Muscle layer of colon (tissue), 2 donors: ENCODE data around the gene FAR2.

Experiments used
- H3K27ac ChIP-seq: one replicate; pipeline ENCODE4 v1.7.0; 2013; ENCODE audit warnings: low read depth, mild to moderate bottlenecking, low read length, moderate library complexity
- H3K27me3 ChIP-seq, 2 donors: one replicate each; pipeline ENCODE4 v1.7.0; 2013; ENCODE audit warnings: low read length in 2 of 2, mild to moderate bottlenecking in 2 of 2; ENCODE audit not compliant: insufficient read depth in 2 of 2, control insufficient read depth in 1 of 2
- H3K36me3 ChIP-seq: one replicate; pipeline ENCODE4 v1.7.0; 2013; ENCODE audit warnings: mild to moderate bottlenecking, low read length; ENCODE audit not compliant: insufficient read depth
- H3K4me1 ChIP-seq: one replicate; pipeline ENCODE4 v1.7.0; 2013; ENCODE audit warnings: mild to moderate bottlenecking, low read length; ENCODE audit not compliant: insufficient read depth
- H3K4me3 ChIP-seq, 2 donors: one replicate each; pipeline ENCODE4 v1.7.0; 2013; ENCODE audit warnings: low read length in 2 of 2, low read depth in 1 of 2, mild to moderate bottlenecking in 1 of 2, moderate library complexity in 1 of 2
- H3K9ac ChIP-seq: one replicate; pipeline ENCODE4 v1.7.0; 2013; ENCODE audit warnings: low read length
- H3K9me3 ChIP-seq: one replicate; pipeline ENCODE4 v1.7.0; 2013; ENCODE audit warnings: mild to moderate bottlenecking, low read length
- donor health status: abdominal sarcoma.
- donor health status: Adenocarcinoma of cecum.

FAR2 gene

DNA sequence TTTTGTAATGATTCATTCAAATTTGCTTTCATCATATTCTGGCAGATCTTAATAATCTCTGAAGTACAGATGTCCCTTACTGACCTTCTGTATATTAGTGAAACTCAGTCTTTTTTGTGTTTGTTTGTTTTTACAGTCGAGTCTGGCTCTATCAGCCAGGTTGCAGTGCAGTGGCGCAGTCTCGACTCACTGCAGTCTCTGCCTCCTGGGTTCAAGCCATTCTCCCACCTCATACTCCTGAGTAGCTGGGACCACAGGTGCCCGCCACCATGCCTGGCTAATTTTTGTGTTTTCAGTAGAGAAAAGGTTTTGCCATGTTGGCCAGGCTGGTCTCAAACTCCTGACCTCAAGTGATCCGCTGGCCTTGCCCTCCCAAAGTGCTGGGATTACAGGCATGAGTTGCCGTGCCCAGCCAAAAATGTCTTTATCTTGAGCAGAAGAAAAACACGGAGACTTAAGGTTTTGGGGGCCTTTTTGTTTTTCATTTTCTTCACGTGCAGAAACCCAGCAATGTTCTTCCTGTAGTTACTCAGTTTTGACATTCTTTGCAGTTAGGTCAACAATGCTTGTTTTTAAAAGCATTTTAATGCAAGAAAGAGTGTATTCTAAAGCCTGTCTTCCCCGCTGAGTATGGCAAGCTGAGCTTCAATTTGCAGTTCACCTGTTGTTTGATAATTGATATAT lies 79.5 kb downstream of the FAR2 start:
- no peaks in the 10 kb centered on the region for H3K4me1 ChIP-seq
- no peaks in the 10 kb centered on the region for H3K9me3 ChIP-seq
- no peak overlapping the region for H3K27ac ChIP-seq
- no peak overlapping the region for H3K4me3 ChIP-seq
- H3K9ac ChIP-seq: no peak overlapping the region
- H3K36me3 ChIP-seq: no peaks in the 10 kb centered on the region
- H3K27me3 ChIP-seq: no peaks in the 10 kb centered on the region

DNA sequence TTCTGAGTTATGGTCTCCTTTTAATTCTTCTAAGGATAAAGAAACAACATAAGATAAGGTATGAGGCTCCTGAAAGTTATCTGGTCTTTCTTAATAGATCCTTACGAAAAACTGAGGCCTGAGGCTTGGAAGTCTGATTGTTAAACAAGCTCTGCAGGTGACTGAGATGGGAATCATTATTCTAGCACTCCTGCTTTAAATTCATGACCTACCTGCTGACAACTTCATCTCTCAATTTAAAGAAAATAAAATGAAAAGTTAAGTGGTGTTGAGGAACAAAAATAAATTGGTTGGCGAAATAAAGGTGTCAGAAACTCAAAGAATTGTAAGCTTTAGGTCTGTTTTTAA lies 80.1 kb downstream of the FAR2 start:
- H3K27ac ChIP-seq: no peak overlapping the region
- no peaks in the 10 kb centered on the region for H3K36me3 ChIP-seq
- no peak overlapping the region for H3K9ac ChIP-seq
- H3K9me3 ChIP-seq: no peaks in the 10 kb centered on the region
- no peak overlapping the region for H3K4me3 ChIP-seq
- no peaks in the 10 kb centered on the region for H3K4me1 ChIP-seq
- H3K27me3 ChIP-seq: no peaks in the 10 kb centered on the region

DNA sequence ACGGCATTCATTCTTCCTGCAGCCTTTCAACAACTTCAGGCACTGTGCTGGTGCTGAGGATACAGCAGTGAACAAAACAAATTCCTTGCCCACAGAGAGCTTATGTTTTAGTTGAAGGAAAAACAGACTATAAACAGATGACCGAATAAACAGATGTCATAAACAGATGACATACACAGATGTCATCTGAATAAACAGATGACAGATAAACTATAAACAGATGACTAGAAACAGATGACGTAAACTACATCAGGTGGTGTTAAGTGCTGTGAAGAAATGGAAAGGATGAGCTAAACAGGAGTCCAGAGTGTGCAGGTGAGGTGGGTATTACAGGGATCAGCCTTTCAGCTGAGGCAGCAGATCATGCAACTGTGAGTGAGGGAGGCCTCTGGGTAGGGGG lies 80.9 kb downstream of the FAR2 start:
- H3K27me3 ChIP-seq: no peaks in the 10 kb centered on the region
- H3K9ac ChIP-seq: no peak overlapping the region
- H3K4me3 ChIP-seq: no peak overlapping the region
- H3K27ac ChIP-seq: no peak overlapping the region
- no peaks in the 10 kb centered on the region for H3K4me1 ChIP-seq
- no peaks in the 10 kb centered on the region for H3K9me3 ChIP-seq
- H3K36me3 ChIP-seq: no peaks in the 10 kb centered on the region

DNA sequence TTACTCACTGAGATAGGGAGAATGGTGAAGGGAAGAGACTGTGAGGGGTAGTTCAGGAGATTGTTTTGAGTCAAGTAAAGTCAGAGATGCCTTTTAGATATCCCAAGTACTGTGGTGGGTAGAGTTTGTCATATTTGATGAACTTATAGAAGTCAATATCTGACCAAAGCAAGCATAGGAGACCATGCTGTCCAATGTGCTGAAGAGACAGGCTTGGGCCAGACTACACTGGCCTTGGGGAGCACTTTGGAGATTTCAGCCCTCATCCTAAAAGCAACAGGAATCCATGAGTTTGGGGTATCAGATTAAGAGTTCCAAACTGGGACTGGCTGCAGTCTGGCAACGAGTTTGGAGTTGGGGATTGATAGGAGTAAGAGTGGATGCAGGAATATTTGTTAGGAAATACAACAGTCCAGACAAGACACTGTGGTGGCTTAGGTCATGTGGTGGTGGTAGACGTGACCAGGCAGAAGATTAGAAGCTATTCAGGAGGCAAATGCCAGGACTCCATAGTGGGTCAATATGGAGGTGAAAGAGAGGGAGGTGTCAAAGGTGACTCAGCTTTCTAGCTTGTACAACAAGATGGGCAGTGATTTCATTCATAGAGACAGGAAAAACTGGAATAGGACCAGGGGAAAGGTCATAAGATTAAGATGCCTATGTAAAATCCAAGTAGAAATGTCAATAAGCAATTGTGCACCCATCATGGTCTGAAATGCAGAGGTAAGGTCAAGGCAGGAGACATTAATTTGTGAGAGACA lies 81.9 kb downstream of the FAR2 start:
- no peaks in the 10 kb centered on the region for H3K4me1 ChIP-seq
- no peaks in the 10 kb centered on the region for H3K36me3 ChIP-seq
- no peak overlapping the region for H3K9ac ChIP-seq
- H3K27me3 ChIP-seq: no peaks in the 10 kb centered on the region
- no peak overlapping the region for H3K4me3 ChIP-seq
- H3K9me3 ChIP-seq: no peaks in the 10 kb centered on the region
- H3K27ac ChIP-seq: no peak overlapping the region

DNA sequence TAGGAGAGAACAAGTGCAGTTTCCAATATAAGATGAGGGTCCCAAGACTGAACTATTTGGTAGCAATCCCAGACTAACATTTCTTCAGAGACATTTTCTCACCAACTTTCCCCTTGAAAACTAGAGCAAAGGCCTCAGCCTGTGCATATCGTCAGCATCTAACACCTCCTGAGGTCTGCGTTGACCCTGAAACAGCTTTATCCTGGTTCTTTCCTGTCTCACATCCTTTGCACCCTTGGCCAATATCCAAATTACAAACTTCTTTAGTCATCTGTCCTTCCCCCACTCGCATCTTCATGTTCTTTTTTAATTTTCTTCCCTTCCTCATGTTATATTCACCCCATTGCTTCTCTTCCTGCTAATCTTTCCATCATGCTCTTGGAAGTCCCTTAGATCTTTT lies 83.0 kb downstream of the FAR2 start:
- Histone ChIP-seq H3K9ac (no peak overlapping the region), H3K27me3 (no peaks in the 10 kb centered on the region), H3K4me1 (no peaks in the 10 kb centered on the region)

DNA sequence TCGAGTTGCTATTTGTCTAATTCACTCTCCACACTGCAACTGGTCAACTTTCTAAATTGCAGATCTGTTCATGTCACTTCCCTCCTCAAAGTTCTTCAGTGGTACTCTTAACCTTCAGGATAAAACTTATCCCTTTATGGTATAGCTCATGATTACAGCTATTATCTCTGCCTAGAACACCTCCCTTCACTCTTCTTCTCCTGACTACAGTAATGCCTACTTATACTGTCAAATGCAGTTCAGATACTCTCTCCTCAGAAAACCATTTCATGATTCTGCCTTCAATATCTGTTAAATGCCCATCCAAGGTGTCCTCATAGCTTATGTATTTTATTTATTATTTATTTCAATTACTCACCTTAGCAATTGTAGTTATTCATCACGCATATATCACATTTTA lies 85.5 kb downstream of the FAR2 start:
- Histone ChIP-seq H3K27me3 (no peaks in the 10 kb centered on the region), H3K9me3 (no peaks in the 10 kb centered on the region), H3K36me3 (no peaks in the 10 kb centered on the region), H3K4me3 (no peak overlapping the region), H3K9ac (no peak overlapping the region), H3K27ac (no peak overlapping the region), H3K4me1 (no peaks in the 10 kb centered on the region)

More for the DNA sequence above, 83.0 kb downstream of the FAR2 start:
- no peak overlapping the region for H3K4me3 ChIP-seq
- H3K27ac ChIP-seq: no peak overlapping the region
- no peaks in the 10 kb centered on the region for H3K36me3 ChIP-seq
- no peaks in the 10 kb centered on the region for H3K9me3 ChIP-seq

DNA sequence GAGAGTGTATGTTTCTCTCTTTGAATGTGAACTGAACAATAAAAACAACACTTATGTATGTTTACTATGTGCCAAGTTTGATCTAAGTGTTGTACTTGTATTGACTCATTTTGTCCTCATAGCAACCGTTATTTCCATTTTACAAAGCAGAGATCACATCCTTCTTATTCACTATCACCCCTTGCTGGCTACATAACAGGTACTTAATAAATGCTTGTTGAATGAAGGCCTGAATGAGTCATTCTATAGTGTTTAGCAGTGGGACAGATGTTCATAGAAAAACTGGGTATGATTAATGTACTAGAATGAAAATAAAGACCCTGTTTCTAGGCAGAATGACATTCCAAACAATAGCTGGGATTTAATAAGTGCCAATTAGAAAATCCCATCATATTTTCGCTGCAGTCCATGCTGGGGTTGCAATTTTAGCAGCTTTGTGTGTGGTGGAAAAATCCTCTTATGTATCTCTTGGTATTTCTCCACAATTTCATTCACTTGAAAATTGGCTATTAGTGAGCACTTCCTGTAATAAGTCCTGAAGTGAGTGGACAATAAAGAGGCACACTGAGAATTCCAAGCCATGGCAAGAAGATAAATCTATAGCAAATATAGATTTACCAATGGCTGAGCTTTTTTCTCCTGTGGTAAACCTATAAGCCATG lies 86.0 kb downstream of the FAR2 start:
- H3K9ac ChIP-seq: no peak overlapping the region
- H3K36me3 ChIP-seq: no peaks in the 10 kb centered on the region
- no peaks in the 10 kb centered on the region for H3K4me1 ChIP-seq
- H3K27me3 ChIP-seq: no peaks in the 10 kb centered on the region
- no peak overlapping the region for H3K27ac ChIP-seq
- no peaks in the 10 kb centered on the region for H3K9me3 ChIP-seq
- H3K4me3 ChIP-seq: no peak overlapping the region

DNA sequence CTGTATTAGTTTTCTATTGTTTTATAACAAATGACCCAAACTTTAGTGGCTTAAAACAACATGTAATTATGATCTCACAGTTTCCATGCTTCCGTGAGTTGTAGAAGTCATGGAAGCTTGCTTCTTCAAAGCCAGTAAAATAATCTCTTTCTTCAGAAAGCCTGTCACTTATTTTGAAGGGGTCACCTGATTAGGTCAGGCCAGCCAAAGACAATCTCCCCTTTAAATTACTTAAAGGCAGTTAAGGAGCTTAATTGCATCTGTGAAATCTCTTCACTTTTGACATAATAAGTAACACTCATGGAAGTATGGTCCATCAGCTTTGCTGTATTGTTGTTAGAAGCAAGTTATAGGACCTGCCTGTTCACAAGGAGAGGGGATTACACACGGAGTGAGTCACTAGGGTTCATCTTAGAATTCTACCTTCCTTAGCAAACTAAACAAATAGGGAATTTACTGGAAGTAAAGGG lies 89.8 kb downstream of the FAR2 start:
- Histone ChIP-seq H3K9me3 (no peaks in the 10 kb centered on the region), H3K4me1 (peaks cover 14% of the 10 kb centered on the region), H3K27me3 (no peaks in the 10 kb centered on the region), H3K36me3 (no peaks in the 10 kb centered on the region), H3K27ac (no peak overlapping the region), H3K4me3 (no peak overlapping the region), H3K9ac (no peak overlapping the region)

DNA sequence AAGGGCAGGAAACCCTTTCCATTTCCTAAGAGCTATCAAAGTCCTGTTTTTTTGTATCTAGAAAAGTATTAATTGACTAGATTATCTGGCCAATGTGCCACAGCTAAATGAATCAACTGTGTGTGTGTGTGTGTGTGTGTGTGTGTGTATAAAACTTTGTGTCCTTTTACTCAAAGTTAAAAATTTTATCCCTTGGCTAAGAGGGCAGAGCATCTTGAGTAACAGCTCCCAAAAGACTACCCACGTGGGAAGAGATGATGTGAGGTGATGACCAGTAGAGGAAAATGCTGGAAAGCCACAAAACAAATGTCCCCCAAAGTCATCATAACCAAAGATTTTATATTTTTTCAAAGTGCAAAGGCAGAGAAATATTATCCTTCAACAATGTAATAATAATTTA lies 90.3 kb downstream of the FAR2 start:
- Histone ChIP-seq H3K4me1 (peaks cover 14% of the 10 kb centered on the region), H3K4me3 (no peak overlapping the region), H3K9ac (no peak overlapping the region), H3K36me3 (no peaks in the 10 kb centered on the region), H3K27me3 (no peaks in the 10 kb centered on the region), H3K9me3 (no peaks in the 10 kb centered on the region), H3K27ac (no peak overlapping the region)

DNA sequence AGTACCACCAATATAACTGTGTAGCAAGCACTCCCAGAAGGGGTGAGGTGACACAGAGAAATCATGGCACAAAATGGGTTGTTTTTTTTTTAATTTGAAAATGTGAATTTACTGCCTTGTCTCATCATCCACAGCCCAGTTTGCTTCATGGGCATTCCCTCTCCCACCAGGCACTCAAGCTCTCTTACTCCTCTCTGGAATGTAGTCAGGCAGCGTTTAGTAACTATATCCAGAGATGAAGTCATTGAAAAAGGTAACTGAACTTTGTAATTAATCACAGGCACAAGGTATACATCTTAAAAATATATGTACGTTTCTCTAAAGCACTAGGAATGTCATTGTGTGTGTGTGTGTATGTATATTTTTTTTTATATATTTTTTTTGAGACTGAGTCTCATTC lies 91.4 kb downstream of the FAR2 start:
- no peaks in the 10 kb centered on the region for H3K9me3 ChIP-seq
- no peak overlapping the region for H3K4me3 ChIP-seq
- no peak overlapping the region for H3K27ac ChIP-seq
- peaks cover 14% of the 10 kb centered on the region for H3K4me1 ChIP-seq
- H3K36me3 ChIP-seq: no peaks in the 10 kb centered on the region
- H3K27me3 ChIP-seq: no peaks in the 10 kb centered on the region
- H3K9ac ChIP-seq: no peak overlapping the region

DNA sequence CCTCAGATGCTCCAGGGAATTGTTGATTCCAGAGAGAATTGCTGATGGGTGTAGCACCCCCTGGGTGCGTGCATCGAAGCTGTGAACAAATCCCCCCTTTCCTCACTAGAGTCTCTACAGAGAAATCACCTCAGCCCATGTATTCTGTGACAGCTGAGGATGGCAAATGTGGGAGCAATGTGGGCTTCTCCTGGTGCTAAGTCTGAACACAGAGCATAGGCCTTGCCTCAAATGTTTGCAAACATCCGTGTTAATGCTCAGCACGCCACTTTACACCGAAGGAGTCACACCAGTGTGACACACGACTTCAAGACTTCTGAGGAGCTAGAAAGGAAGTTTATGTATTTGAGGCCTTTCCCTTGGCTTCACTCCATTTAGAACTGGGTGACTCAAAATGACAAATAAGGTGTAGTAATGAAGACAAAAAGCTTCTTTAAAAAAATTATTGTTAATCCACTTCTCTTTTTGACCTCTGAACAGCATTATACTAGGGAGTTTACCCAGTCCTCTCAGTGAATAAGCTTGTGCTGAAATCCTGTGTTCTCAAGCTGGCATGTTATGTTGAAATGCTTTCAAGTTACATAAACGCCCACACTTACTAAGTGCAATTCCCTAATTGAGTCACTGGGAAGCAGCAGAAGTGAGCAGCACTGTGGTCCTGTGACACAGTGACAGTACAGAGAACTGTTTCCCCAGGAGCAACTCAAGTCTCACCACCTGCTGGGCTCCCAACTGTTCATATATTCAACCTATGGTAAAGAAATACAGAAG lies 92.9 kb downstream of the FAR2 start:
- no peak overlapping the region for H3K9ac ChIP-seq
- H3K36me3 ChIP-seq: no peaks in the 10 kb centered on the region
- no peaks in the 10 kb centered on the region for H3K9me3 ChIP-seq
- H3K27me3 ChIP-seq: no peaks in the 10 kb centered on the region
- no peak overlapping the region for H3K4me3 ChIP-seq
- H3K4me1 ChIP-seq: peaks cover 14% of the 10 kb centered on the region
- peak overlapping the region; percentile 10 for H3K27ac ChIP-seq
